NCI-H748 (cell line): ENCODE measurements around the gene PHACTR1.
A peak's percentile ranks its signal among the peaks of the same experiment; 100 is the strongest.
"Not testable (repeated sequence)": the region's sequence is repeated elsewhere in the genome, so short reads cannot be mapped to it uniquely, and the experiment has no call there.

Experiments used
- DNase-seq: peaks from one replicate; lab custom pipeline; 2025; ENCODE audit not compliant: unreplicated experiment; lab: John Stamatoyannopoulos, UW

Gene PHACTR1

GRCh38 chr6:13135152-13135551, 418.6 kb downstream of the PHACTR1 start:
- DNase-seq = no peak

DNA sequence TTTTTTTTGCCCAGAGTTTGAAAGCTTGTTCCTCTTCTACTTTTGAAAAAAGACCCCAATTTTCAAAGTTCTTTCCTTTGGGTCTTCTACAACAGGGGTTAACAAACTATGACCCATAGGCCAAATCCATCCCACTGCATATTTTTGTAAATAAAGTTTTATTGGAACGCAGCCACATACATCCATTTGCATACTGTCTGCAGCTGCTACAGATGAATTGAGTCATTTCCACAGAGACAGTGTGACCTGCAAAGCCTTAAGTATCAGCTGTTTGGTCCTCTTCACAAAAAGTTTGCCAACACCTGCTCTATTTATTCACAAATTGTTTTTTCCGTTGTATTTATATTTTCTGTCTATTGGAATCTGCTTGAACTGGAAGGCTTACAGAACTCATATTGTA, 422.6 kb downstream of the PHACTR1 start:
- DNase-seq = no peak

GRCh38 chr6:13140980-13141379, 424.4 kb downstream of the PHACTR1 start:
- no peak for DNase-seq

DNA sequence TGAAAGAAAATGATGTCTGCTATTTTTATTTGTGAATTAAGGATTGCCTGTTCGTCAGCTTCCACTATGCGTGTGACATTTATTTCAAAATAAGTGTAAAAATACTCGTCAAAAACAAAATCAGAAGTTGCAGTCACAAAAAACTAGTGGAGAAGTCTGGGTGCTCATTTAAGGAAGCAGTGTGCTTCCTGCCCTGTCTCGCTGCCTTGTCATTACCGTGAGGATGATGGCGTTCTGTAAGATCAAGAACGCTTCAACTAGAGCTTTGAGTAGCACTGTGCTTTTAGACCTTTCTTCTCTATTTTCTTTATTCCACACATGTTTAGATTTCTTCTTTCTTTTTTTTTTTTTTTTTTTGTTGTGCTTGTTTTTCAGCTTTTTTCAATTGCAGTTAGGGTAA, 424.8 kb downstream of the PHACTR1 start:
- no peak for DNase-seq

DNA sequence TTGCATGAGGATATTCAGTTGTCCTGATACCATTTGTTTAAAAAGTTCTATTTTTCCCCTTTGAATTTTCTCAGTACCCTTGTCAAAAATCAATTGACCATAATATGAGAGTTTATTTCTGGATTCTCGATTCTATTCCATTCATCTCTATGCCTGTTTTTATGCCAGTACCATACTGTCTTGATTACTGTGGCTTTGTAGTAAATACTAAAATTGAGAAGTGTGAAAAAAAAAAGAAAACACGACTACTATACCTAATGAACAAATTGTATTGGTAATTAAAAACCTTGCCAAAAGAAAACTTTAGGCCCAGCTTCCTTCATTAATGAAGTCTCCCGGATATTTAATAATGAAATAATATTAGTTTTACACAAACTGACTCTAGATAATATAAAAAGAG, 426.0 kb downstream of the PHACTR1 start:
- no peak for DNase-seq

- DNase-seq = no peak
Observed at GRCh38 chr6:13146442-13146841, 429.9 kb downstream of the PHACTR1 start.

DNA sequence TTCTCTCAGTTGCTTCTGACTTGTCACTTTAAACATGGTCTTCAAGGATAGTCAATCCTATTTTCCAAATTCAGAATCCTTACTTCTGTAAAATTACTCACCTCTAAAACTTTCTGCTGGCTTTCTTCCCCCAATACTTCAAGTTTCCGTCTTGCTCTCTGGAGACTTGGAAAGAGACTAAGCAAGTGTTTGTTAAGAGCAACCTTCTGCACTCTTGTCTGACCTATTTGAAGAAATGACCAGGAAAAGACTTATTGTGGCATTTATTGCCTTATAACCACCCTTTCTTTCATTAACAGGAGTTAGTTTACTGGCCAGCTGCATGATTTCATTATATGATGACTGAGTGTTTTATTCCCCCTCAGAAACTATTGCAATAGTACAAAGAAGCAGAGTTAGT, 430.8 kb downstream of the PHACTR1 start:
- DNase-seq = no peak

- no peak for DNase-seq
Observed at GRCh38 chr6:13147782-13148181, 431.2 kb downstream of the PHACTR1 start.

DNA sequence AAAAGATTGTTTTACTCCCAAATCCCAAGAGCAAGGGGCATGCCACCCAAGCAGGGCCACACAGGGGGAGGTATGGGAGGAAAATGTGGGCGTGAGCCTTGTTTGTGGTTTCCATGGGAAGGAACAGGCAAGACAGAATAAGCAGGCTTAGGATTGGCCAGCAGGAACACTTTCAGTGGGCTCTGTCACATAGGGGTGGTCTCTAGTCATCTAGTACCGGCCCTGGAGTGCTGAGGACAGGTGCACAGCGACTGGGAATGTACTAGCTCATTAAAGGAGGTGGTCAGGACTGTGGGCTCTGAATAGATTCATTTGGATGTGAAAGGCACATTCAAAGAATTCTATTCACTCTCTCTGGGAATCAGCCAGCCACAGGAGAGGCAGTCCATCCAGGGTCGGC, 436.2 kb downstream of the PHACTR1 start:
- no peak for DNase-seq

- DNase-seq = no peak
Observed at GRCh38 chr6:13156381-13156780, 439.8 kb downstream of the PHACTR1 start.

DNA sequence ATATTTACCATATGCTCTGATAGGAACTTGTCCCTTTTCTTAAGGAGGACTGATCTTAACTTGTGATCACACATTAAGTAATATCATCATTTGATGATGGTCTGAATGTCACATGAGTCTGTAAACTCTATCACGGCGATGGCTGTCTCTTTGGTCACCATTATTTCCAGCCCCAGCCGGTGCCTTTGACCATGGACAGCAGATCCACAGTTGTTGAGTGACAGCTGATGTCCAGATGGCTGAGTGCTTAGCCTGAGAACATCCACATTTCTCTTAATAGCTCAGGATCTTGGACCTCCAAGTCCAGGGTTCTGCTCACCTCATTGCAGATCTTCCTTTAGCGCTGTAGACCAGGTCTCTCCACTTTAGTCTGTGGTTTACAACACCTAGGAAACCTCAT, 440.7 kb downstream of the PHACTR1 start:
- no peak for DNase-seq

GRCh38 chr6:13159300-13159699, 442.7 kb downstream of the PHACTR1 start:
- DNase-seq = no peak

DNA sequence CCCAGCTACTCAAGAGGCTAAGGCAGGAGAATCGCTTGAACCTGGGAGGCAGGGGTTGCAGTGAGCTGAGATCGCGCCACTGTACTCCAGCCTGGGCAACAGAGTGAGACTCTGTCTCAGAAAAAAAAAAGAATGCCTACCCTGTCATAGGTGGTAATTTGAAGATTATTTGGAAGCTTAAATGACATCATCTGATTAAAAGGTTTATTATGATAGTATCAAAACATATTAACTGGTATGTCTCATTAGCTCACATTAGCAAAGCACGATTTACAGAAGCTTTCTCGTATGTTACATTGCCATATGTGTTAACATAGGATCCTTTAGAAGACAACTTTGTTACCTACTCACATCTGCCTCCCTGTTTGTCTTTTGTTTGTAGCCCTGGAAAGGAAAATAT, 443.3 kb downstream of the PHACTR1 start:
- DNase-seq = not testable (repeated sequence)

GRCh38 chr6:13163161-13163944, 446.8 kb downstream of the PHACTR1 start:
- DNase-seq = no peak

- DNase-seq = peak; percentile 72
Observed at GRCh38 chr6:13164291-13164690, 447.7 kb downstream of the PHACTR1 start.

GRCh38 chr6:13165502-13166172, 449.1 kb downstream of the PHACTR1 start:
- DNase-seq = no peak

DNA sequence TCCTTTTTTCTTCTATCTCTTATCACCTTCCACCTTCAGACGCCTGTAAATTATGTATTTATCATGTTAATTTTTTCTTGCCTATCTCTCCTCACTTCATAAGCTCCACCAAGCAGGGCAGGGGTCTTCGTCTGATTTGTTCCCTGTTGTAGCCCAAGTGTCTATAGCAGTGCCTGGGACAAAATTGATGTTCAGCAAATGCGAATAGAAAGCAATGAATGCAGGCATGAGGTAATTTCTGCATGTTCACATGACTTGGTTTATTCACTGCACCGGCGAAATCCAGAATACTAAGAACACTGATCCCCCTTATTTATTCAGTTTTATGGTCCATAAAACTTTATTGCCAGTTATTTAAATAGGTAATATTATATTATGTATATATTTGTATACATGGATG, 449.7 kb downstream of the PHACTR1 start:
- no peak for DNase-seq

DNA sequence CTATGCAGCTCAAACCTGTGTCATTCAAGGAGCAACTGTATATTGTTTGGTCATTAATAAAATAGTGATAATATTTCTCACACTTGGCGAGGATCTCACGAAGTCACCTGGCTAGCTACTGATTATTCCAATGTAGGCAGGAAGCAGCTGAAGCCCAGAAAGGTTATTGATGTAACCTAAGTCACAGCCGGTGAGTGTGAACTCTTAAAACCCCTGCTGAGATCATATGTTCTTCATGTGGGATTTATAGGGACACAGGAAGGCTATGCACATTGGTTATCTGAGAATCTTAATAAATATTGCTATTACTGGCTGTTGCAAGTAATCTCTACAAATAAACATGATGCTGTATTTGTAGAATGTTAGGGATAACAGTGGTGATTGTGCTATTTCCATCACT, 450.3 kb downstream of the PHACTR1 start:
- no peak for DNase-seq

- no peak for DNase-seq
Observed at GRCh38 chr6:13172291-13172690, 455.7 kb downstream of the PHACTR1 start.

DNA sequence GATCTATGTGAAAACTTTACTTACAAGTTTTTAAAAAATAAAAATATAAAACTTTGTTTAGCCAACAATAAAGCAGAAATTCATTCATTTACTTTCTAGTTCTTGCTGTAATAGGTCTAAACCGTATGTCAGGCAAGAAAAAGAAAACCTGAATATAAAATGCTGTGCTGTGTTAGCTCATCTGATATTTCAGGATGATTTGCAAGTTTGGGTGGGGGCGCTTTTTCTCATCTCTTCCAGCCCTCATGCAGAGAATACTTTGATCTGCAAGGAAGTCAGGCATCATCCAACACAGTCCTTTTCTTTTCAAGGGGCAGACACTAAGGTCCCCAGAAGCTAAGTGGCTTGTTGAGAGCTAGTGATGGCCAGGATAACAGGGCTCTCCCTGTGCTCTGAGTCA, 458.5 kb downstream of the PHACTR1 start:
- DNase-seq = no peak

DNA sequence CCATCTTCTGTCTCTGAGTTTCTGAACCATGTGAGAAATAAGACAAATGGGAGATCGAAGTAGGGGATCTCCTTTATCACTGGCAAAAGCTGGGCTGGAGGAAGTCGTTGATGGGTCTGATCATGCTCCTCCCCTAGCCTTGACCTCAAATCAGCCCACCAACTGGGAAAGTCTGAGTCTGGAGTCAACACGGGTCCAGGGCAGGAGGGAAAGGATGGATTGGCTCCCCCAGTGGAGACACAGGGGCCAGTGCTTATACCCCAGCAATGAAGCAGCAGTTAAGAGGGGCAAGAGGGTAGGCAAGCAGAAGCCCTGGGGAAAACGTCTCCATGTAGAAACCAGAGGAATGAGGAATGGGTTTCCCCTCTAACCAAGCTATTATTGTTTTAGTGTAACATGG, 459.2 kb downstream of the PHACTR1 start:
- DNase-seq = no peak

DNA sequence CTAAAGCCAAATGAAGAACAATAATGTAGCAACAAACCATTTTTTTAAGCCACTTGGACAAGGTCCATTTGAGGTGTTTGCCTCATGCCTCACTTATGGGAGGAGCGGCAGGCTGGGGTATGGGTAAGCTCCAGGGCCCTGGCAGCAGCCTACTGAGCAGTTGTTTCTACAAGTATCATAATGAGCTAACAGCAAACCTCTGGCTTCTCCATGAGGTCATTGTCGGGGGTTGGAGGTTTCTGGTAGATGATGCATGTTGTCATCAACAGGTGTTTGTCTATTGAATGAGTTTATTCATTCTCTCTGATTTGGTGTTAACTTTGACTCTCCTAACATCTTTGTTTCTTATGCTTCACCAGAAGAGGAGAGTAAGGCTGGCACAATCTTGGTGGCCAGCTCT, 461.1 kb downstream of the PHACTR1 start:
- DNase-seq = no peak

GRCh38 chr6:13178107-13178506, 461.5 kb downstream of the PHACTR1 start:
- no peak for DNase-seq
